CD1c-positive myeloid dendritic cell (primary cell): Measurements from ENCODE around the gene ETS2.
"Not testable (repeated sequence)": the region's sequence is repeated elsewhere in the genome, so short reads cannot be mapped to it uniquely, and the experiment has no call there.

Experiments used
- DNase-seq: peaks from one replicate; pipeline ENCODE4 v3.0.0-alpha.2; 2016; ENCODE audit errors: extremely low spot score

ETS2 gene

DNA sequence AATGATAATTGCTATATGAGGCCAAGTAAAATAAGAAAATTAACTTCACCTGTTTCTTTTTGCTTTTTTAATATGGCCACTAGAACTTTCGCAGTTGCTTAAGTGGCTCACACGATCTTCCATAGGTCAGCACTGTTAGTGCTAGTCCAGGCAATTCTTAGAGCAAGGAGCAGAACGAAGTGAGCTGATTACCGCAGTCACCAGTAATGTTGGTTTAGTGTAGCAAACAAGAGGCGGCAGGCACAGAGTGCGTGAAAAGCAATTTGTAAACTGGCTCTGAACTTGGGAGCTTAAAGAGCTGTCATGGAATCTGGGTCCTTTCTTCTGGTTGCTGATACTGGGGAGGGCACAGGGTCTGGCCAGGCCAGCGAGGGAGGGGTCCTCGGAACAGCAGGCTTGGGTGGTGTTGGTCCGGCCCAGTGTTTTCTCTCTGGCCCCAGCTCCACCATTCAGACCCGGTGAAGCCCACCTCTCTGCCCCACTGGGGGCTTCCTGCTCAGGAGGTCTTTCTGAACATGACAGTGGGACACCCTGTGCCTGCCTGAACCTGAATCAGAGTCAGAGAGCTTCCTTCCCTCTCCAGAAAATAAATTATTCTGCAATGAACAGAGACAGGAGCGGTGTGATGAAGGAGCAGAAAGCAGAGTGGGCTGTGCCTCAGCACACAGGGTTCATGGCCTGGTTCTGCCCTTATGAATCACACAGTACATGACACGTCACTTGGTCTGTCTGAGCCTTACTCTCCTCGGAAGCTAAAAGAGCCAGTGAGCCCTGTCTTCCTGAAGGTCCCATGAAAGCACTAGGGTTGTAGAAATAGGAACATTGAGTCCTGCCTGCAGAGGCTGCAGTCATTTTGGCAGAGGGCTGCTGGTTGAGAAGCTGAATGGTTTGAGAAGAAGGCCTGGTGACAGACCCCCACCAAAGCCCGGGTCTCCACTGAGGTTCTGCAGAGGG is 11.9 kb downstream of the ETS2 start:
- DNase-seq, result peak; percentile 65

DNA sequence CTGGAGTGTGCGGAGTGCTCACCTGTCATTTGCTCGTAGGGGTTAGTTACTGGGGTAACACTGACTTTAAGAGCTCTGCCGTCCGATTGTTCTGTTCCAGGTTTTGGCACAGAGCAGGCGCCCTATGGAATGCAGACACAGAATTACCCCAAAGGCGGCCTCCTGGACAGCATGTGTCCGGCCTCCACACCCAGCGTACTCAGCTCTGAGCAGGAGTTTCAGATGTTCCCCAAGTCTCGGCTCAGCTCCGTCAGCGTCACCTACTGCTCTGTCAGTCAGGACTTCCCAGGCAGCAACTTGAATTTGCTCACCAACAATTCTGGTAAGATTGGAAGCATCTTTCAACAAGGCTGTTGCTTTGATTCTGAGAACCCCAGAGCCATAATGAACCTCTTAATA is 12.6 kb downstream of the ETS2 start:
- DNase-seq, result no peak

DNA sequence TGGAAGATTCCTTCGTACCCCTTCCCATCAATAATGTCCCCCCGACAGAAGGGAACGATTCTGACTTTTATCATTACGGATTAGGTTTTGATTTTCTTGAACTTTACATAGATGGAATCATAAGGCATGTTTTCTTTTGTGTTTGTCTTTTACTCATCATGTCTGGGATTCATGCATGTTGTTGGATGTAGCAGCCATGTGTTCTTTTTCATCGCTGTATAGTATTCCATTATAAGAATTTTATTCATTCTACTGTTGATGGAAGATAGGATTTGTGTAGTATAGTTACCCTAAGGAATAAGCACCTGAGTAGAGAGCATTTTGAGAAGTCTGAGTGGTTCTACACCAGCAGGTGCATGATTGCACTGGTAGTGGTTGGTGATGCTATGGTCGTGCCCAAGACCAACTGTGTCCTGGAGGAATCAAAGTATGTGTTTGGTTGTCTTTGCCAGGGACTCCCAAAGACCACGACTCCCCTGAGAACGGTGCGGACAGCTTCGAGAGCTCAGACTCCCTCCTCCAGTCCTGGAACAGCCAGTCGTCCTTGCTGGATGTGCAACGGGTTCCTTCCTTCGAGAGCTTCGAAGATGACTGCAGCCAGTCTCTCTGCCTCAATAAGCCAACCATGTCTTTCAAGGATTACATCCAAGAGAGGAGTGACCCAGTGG is 13.5 kb downstream of the ETS2 start:
- DNase-seq, result no peak

DNA sequence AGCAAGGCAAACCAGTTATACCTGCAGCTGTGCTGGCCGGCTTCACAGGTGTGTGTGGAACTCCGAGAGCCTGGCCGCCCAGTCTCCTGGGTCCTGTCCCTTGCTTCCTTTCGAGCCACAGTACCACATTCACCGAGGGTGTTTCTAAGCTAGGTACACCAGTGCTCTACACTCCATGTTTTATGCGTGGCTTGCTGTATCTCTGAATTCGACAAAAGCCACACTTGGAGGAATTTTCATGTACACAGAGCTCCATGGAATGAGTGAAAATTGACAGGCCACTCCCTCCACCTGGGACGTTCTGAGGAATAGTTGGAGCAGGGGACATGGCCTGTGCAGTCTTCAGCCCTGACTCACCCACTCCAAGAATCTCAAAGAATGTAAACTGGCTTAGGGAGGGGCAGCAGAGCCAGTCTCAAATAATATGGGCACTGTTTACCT is 14.0 kb downstream of the ETS2 start:
- no peak for DNase-seq

DNA sequence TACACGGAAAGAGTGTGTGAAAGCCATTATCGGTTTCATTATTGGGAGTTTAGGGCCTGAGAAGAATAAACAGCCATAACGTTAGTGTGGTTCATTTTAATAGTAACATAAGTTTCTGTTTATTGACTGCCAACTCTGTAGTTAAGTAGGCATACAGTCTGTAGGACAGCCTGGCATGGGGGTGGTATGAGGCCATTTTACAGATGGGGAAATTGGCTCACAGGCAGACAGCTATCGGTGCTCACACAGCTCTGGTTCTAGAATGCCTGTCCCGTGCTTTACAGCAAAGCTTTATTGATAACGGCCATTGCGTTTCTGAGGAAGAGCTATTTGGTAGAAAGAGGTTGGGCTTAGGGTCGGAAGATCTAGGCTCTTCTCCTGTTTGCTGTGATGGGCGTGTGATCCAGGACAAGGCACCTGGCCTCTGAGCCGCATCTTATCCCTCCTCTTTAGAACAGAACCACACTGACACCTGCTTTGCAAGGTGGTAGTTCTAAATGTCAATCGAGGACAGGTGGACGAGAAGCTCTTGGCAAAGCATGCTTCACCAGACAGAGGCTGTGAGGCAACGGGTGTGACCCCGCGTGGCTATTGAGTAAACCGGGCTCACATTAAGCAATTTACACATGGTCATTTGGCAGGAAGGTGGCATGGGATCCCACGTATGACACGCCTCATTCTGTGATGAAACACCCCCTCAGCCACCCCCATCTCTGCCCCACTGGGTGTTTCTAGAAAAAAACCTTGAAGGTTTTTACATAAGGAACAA is 14.9 kb downstream of the ETS2 start:
- DNase-seq, result peak; percentile 74

DNA sequence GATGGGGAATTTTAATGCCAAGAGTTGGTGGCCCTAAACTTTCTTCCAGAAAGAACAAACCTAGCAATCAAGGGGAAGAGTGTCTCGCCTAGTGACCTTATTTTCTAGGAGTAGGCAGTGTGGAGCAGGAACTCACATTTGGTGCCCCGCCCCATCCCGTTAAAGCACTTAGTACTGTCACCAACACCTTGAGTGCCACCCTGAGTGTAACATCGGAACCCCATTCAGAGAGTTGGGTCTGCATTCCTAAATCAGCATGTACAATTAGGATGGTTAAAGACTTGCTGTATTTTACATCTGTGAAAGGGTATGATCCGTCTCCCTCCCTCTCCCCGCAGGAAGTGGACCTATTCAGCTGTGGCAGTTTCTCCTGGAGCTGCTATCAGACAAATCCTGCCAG is 15.5 kb downstream of the ETS2 start:
- no peak for DNase-seq

DNA sequence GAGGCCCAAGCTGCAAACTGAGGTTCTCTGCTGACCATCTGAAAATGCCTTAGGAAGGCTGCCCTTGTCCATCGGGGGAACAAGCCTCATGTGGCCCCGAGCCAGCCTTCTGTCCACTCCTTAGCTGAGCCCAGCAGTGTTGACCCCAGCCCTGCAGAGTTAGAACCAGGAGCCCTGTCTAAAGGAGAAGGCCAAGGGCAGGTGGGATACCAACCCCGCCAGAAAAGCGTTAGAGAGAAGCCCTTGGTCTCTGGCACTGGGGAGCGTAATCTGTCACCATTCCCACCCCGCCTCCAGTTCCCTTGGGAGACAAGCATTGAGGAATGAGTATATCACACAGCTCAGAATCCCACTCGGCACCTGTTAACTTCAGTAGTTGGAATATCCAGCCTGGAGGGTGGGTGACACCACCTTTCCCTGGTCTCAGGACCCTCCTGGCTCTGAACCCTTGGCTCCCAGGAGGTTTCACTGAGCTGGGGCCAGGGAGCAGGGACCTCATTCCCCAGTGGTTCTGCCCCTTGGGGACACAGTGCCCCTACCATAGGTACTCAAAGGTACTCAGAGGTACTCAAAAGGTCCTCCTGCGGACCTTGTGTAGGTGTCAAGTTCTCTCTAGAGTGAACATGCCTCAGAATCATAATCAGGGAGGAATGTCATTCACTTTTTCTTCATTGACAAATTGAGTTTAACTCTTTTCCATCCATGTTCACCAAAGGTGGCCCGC is 16.4 kb downstream of the ETS2 start:
- DNase-seq, result no peak

DNA sequence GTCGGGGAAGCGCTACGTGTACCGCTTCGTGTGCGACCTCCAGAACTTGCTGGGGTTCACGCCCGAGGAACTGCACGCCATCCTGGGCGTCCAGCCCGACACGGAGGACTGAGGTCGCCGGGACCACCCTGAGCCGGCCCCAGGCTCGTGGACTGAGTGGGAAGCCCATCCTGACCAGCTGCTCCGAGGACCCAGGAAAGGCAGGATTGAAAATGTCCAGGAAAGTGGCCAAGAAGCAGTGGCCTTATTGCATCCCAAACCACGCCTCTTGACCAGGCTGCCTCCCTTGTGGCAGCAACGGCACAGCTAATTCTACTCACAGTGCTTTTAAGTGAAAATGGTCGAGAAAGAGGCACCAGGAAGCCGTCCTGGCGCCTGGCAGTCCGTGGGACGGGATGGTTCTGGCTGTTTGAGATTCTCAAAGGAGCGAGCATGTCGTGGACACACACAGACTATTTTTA is 17.1 kb downstream of the ETS2 start:
- DNase-seq, result no peak

DNA sequence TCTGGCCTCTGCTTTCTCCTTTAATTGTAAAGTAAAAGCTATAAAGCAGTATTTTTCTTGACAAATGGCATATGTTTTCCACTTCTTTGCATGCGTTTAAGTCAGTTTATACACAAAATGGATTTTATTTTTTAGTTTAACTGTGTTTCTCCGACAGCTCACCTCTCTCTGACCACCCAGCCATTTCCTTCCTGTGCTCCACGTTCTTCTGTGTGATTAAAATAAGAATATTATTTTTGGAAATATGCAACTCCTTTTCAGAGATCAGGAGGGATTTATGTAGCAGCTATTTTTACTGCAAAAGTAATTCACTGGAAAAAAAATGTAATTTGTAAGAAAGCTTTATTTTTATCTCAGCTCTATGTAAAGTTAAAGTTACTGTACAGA is 18.0 kb downstream of the ETS2 start:
- no peak for DNase-seq

DNA sequence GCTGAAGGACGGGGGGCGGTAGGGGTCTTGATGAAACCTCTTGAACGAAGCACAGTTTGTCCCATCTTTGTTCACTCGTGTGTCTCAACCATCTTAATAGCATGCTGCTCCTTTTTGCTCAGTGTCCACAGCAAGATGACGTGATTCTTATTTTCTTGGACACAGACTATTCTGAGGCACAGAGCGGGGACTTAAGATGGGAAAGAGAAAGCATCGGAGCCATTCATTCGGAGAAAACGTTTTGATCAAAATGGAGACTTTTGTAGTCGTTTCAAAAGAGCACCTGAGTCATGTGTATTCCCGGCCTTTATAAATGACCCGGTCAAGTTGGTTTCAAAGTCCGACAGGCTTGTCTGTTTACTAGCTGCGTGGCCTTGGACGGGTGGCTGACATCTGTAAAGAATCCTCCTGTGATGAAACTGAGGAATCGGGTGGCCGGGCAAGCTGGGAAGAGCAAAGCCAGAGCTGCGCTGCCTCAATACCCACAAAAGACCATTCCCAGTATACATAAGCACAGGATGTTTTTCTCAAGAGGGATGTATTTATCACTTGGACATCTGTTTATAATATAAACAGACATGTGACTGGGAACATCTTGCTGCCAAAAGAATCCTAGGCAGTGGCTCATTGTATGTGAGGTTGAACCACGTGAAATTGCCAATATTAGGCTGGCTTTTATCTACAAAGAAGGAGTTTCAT is 18.5 kb downstream of the ETS2 start:
- DNase-seq, result no peak

DNA sequence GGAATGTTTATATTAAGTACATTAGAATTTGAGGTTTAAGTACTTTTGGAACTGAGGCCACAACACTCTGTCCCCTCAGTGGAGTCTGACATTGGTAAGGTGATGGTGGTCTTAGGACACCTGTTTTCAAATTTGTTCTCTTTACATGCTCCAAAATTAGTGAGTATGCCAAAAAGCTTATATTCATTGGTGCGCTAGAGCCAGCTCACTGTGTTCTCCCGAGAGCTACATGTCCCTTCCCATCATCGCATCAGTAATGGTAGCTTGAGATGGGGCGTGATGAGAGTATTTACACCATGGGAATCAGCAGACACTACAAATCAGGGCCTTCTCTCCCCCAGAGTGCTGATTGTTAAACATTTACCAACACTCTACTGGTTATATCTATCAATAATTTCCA is 19.5 kb downstream of the ETS2 start:
- DNase-seq, result no peak

DNA sequence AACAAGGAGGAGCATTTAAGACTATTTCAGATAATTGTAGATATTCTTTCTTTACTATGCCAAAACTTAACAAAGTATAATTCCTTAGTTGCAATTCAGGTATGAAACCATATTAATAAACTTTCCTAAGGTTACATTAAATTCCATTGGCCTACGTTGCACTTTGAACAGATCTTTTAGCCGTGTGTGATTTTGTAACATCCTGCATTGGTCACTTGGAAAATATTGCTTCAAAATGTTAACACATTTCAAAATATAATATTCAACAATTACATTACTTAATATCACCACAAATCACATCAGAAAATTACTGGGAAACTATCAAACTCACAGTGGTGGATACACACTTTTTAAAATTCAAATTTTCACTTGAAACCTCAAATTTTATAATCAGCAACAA is 20.2 kb downstream of the ETS2 start:
- DNase-seq, result no peak

DNA sequence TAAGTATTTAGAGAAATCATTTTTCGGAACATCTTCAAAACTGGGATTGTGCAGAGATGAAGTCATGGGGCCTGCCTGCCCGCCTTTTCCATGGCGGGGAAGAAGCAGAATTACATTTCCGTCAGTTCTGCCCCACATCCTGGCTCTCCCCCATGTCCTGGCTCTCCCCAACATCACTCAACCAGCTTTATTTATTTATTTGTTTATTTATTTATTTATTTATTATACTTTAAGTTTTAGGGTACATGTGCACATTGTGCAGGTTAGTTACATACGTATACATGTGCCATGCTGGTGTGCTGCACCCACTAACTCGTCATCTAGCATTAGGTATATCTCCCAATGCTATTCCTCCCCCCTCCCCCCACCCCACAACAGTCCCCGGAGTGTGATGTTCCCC is 22.4 kb downstream of the ETS2 start:
- not testable (repeated sequence) for DNase-seq

DNA sequence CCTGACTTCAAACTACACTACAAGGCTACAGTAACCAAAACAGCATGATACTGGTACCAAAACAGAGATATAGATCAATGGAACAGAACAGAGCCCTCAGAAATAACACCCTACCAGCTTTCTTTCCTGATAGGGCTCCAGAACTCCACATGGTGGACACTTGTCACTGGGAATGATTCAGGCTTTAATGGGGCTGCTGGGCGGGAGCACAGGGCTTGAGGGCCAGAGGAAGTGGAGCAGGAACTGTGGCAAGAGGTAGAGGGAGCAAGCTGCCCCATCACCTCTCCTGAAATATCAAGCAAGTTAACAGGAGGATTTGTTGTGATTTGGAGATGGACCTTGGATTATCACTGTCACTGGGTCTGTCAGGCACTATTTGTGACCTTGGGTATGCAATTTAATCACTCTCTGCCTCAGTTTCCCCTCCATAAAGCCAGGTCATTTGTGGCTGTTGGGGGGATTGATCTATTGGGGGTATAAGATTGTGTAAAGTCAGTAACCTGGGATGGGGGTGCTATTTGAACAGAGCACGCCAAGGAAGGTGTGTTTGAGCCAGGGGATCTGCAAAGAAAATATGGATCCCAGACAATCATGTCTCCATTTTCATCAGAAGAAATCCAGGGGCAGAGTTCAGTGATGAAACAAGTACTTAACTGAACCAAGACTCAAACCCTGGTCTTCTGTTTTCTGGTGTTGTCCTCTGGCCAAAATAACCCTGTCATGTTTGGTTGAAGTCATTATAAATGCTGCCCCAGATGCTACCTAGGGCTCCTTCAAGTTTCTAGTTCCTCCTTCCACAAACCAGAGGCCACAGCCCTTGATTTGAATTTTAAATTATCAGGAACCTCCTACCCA is 25.2 kb downstream of the ETS2 start:
- DNase-seq, result peak; percentile 27

DNA sequence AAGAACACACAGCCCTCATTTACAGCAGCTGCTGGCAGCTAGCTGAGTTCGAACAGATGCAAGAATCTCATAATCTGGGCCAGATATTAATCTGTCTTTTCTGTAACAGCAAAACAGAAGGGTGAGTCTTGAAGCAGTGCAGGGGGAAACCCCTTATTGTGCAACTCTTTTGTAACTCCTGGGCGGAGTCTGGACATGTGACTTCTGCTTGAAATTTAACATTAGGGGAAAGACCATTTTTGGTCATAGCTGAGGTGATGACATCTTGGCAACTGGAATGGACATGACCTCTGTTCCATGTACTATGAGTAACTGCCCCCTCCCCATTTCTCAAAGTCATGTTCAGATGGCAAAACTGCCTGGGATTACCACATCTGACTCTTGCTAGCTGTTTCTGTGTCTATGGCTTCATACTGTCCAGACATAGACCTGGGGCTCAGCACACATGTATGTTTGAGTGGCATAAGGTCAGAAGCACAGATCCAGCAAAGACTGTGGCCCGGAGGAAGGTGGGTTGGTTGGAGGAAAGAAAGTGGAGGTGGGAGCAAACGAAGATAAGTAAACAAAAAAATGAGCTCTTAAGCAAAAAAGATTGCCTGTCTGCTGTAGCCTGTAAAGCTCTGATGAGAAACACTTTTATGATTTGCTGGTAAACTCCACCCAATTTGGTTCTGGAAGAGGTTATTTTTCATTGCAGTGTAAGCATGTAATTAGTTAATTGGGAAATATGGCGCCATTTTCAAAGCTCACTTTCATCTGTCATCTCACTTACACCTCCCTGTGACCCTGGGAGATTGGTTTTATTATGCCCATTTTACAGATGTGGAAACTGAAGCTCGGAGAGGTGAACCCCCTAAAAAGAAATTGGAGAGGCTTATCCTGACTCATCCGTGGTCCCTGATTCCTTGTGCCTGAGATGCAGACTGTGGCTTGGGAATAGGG is 26.1 kb downstream of the ETS2 start:
- DNase-seq, result peak; percentile 97

DNA sequence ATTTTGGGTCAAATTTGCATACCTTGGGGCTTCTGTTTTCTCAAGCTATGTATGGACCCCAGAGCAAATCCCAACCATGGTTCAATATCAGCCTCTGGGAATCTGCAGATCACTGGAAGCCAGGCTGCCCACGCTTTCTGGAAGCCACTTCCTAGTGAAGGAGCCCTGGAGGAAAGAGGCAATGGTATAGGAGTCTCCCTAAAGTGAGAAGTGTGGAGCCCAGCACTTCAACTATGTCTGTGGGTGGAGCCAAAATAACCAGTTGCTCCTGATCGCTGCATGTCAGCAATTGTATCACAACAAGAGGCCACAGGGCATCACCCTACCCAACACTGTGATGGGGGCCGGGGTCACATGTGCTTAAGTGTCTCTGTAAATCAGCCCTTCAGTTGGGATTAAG is 26.9 kb downstream of the ETS2 start:
- DNase-seq, result peak; percentile 34

DNA sequence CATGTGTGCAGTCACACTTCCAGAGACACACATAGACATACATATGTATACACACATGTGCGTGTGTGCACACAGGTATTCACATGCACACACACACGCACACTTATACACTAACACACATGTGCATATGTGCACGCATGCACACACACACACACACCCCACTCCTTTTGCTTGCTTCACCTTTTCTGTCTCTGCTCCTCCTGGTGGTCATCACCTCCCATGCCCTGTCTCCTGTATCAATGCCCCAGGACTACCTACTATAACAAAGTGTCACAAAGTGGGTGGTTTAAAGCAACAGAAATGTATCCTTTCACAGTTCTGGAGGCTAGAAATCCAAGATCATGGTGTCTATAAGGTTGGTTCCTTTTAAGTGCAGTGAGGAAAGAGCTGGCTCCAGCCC is 27.4 kb downstream of the ETS2 start:
- DNase-seq, result no peak

DNA sequence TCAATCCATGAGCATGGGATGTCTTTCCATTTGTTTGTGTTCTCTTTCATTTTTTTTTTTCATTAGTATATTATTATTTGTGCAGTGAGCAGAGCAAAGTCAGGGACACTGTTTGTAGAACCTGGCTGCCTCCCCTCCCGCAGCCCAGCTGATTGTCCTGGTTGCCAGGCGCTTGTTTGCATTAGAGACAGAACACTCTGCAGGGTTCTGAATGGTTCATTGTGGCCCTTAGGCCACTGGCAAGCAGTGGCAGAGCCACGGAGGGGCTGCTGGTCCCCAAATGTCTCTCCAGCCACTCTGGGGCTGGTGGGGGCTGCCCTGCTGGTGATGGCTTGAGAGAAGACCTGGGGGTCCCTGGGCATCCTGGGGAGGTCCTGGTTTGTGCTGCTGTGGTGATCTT is 29.0 kb downstream of the ETS2 start:
- DNase-seq, result no peak
